A673 (cell line): ENCODE data around the gene FBLN1. TPM values are rescaled to one million over a fixed set of nuclear protein-coding genes. Genes with fewer than 3 reads are reported as not detected.

Experiments used
- BruUV-seq: library from RNA; stranded (reverse); fragments of 400-500 nt; replicated peaks from 2 replicates; lab custom pipeline; 2021; lab: Mats Ljungman, UMichigan
- CTCF ChIA-PET: fragments of 300-600 bp; sonication (Branson Sonifier 250); formaldehyde crosslinking; loops from one replicate; lab custom pipeline; 2022; ENCODE audit warnings: antibody characterized with exemption; lab: Charles Lee
- POLR2A ChIA-PET: fragments of 300-600 bp; sonication (Branson Sonifier 250); formaldehyde crosslinking; loops from one replicate; lab custom pipeline; 2022; ENCODE audit warnings: antibody characterized with exemption; ENCODE audit not compliant: low non-redundant PET; lab: Charles Lee
- DNase-seq: peaks from one replicate; pipeline ENCODE4 v3.0.0-alpha.2; 2015; ENCODE audit warnings: low spot score
- H3K27ac ChIP-seq: fragments of 200-600 bp; sonication (generic); 2 replicates; pipeline ENCODE4 v1.5.1; 2016; ENCODE audit warnings: mixed run types, low read depth, mild to moderate bottlenecking, mixed read lengths, antibody characterized with exemption, low read length; ENCODE audit not compliant: poor library complexity, severe bottlenecking
- H3K27me3 ChIP-seq: fragments of 200-600 bp; sonication (generic); replicated peaks from 2 replicates; pipeline ENCODE4 v1.6.1; 2017; ENCODE audit warnings: mixed run types, low read depth, mild to moderate bottlenecking, mixed read lengths, antibody characterized with exemption, low read length; ENCODE audit not compliant: insufficient read depth, poor library complexity
- H3K36me3 ChIP-seq: fragments of 200-600 bp; sonication (generic); 2 replicates; pipeline ENCODE4 v1.6.1; 2016; ENCODE audit warnings: mixed run types, mild to moderate bottlenecking, mixed read lengths, antibody characterized with exemption, low read length; ENCODE audit not compliant: insufficient read depth, poor library complexity, severe bottlenecking
- H3K4me1 ChIP-seq: fragments of 200-600 bp; sonication (generic); 2 replicates; pipeline ENCODE4 v1.6.1; 2017; ENCODE audit warnings: mixed run types, mild to moderate bottlenecking, mixed read lengths, antibody characterized with exemption, low read length; ENCODE audit not compliant: insufficient read depth, poor library complexity, severe bottlenecking
- H3K4me3 ChIP-seq: fragments of 200-600 bp; sonication (generic); 2 replicates; pipeline ENCODE4 v1.5.1; 2016; ENCODE audit warnings: low read depth, mixed run types, mild to moderate bottlenecking, mixed read lengths, low read length; ENCODE audit not compliant: poor library complexity, severe bottlenecking
- H3K9me3 ChIP-seq: fragments of 200-600 bp; sonication (generic); 2 replicates; pipeline ENCODE4 v1.6.1; 2016; ENCODE audit warnings: mixed run types, low read depth, mild to moderate bottlenecking, mixed read lengths, antibody characterized with exemption, low read length; ENCODE audit not compliant: poor library complexity, severe bottlenecking
- CTCF ChIP-seq: fragments of 300-800, 200-600 bp; sonication (generic); conservative IDR thresholded peaks from 2 replicates; pipeline ENCODE4 v1.5.1; 2017; ENCODE audit warnings: low read depth, mild to moderate bottlenecking, antibody characterized with exemption, low read length, moderate library complexity, mixed read lengths
- EZH2 ChIP-seq: fragments of 200-600 bp; sonication (generic); IDR thresholded peaks from 2 replicates; pipeline ENCODE4 v1.6.1; 2017; ENCODE audit warnings: borderline replicate concordance, low read depth, mild to moderate bottlenecking, mixed read lengths, antibody characterized with exemption, low read length; ENCODE audit not compliant: poor library complexity, severe bottlenecking
- intact Hi-C: fragments of 100-400 bp; cut with micrococcal nuclease; formaldehyde crosslinking; loops from one replicate; pipeline ENCODE4 v1.10.0; 2022; ENCODE audit not compliant: unreplicated experiment
- total RNA-seq: library from RNA; stranded (reverse); gene quantifications from 2 replicates; pipeline ENCODE4 v1.2.3, GENCODE V29; 2021

The FBLN1 gene
- total RNA-seq, 1 experiment from 2014 or later: 96.4 TPM

- ChIA-PET POLR2A (no interaction called here), CTCF (interaction anchor here (0.7 kb wide), 1 partner anchor 44 kb away, joined by 5 read pairs; no protein-coding TSS in a partner anchor)
- H3K27ac ChIP-seq: no peak overlapping the region
- TF ChIP-seq EZH2 (no peak), CTCF (no peak)
- H3K27me3 ChIP-seq: no peaks in the 10 kb centered on the region
- H3K4me1 ChIP-seq: no peaks in the 10 kb centered on the region
- DNase-seq: no peak
- no peaks in the 10 kb centered on the region for H3K36me3 ChIP-seq
- H3K9me3 ChIP-seq: no peaks in the 10 kb centered on the region
- no TSS peak for BruUV-seq
- intact Hi-C loops: no loop called here
- no peak overlapping the region for H3K4me3 ChIP-seq
Measured at GRCh38 chr22:45481661-45482060, 21.0 kb upstream of the FBLN1 start.

GRCh38 chr22:45482169-45482568 is 20.5 kb upstream of the FBLN1 start:
- BruUV-seq: no TSS peak
- intact Hi-C loops: no loop called here

DNA sequence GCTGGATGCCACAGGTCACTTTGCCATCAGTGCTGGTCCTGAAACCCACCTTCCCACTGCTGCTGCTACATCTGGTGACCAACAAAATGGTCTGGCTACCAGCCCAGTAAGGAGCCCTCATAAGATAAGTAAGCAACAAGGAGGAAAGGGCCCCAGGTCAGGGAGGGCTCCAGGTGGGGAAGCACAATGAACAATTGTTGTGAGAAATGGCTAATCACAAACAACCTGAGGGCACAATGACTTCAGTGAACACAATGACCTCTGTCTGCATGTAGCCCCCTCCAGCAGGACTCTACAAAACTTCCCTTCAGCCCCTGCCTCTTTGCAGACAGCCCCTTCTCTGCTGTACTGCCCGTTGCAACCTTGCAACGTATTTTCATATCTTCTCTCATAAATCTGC is 19.4 kb upstream of the FBLN1 start:
- Histone ChIP-seq H3K9me3 (peaks cover 4% of the 10 kb centered on the region), H3K4me3 (no peak overlapping the region), H3K36me3 (no peaks in the 10 kb centered on the region), H3K27me3 (no peaks in the 10 kb centered on the region), H3K4me1 (no peaks in the 10 kb centered on the region), H3K27ac (no peak overlapping the region)
- TF ChIP-seq EZH2 (no peak), CTCF (no peak)
- no TSS peak for BruUV-seq
- DNase-seq: no peak
- intact Hi-C loops: no loop called here
- CTCF ChIA-PET: no interaction called here
- POLR2A ChIA-PET: no interaction called here

More at GRCh38 chr22:45482169-45482568, 20.5 kb upstream of the FBLN1 start:
- no peak for DNase-seq
- Histone ChIP-seq H3K27me3 (no peaks in the 10 kb centered on the region), H3K4me1 (no peaks in the 10 kb centered on the region), H3K4me3 (no peak overlapping the region), H3K9me3 (no peaks in the 10 kb centered on the region), H3K27ac (no peak overlapping the region), H3K36me3 (no peaks in the 10 kb centered on the region)
- ChIA-PET POLR2A (no interaction called here), CTCF (no interaction called here)
- no peak for TF ChIP-seq EZH2
- TF ChIP-seq CTCF: no peak
